Stimulated activated CD4-positive, alpha-beta T cell treated with anti-CD3 and anti-CD28 coated beads, Interleukin-4, amount 100 ng/mL, for 24 hours (primary cell): ENCODE results near the gene OXT.

Source experiments
- DNase-seq: peaks from one replicate; pipeline ENCODE4 v3.0.0-alpha.2; 2020

The OXT gene

GRCh38 chr20:3088031-3088430 is 16.6 kb downstream of the OXT start:
- no peak for DNase-seq

- DNase-seq, result no peak
Observed at GRCh38 chr20:3090565-3090964, 19.1 kb downstream of the OXT start.

- DNase-seq, result peak; percentile 43
Observed at GRCh38 chr20:3092611-3093379, 21.4 kb downstream of the OXT start.

GRCh38 chr20:3093861-3094361 is 22.5 kb downstream of the OXT start:
- no peak for DNase-seq

- no peak for DNase-seq
Observed at GRCh38 chr20:3094848-3095629, 23.6 kb downstream of the OXT start.

- no peak for DNase-seq
Observed at GRCh38 chr20:3100480-3100879, 29.1 kb downstream of the OXT start.

- DNase-seq, result no peak
Observed at GRCh38 chr20:3101251-3101650, 29.8 kb downstream of the OXT start.

GRCh38 chr20:3101737-3102574 is 30.5 kb downstream of the OXT start:
- DNase-seq, result peak; percentile 57

- DNase-seq, result no peak
Observed at GRCh38 chr20:3102575-3103368, 31.4 kb downstream of the OXT start.

GRCh38 chr20:3103369-3104032 is 32.1 kb downstream of the OXT start:
- DNase-seq, result no peak

GRCh38 chr20:3105256-3106137 is 34.1 kb downstream of the OXT start:
- DNase-seq, result no peak

- DNase-seq, result no peak
Observed at GRCh38 chr20:3106185-3106584, 34.8 kb downstream of the OXT start.

GRCh38 chr20:3106658-3107463 is 35.4 kb downstream of the OXT start:
- no peak for DNase-seq

GRCh38 chr20:3107464-3108025 is 36.1 kb downstream of the OXT start:
- DNase-seq, result no peak

GRCh38 chr20:3109350-3110302 is 38.2 kb downstream of the OXT start:
- DNase-seq, result no peak

- no peak for DNase-seq
Observed at GRCh38 chr20:3111507-3111906, 40.1 kb downstream of the OXT start.

- DNase-seq, result no peak
Observed at GRCh38 chr20:3111995-3112394, 40.6 kb downstream of the OXT start.
